ENCODE measurements around the gene EIF3L.
A peak's percentile ranks its signal among the peaks of the same experiment; 100 is the strongest.

Gene EIF3L

DNA sequence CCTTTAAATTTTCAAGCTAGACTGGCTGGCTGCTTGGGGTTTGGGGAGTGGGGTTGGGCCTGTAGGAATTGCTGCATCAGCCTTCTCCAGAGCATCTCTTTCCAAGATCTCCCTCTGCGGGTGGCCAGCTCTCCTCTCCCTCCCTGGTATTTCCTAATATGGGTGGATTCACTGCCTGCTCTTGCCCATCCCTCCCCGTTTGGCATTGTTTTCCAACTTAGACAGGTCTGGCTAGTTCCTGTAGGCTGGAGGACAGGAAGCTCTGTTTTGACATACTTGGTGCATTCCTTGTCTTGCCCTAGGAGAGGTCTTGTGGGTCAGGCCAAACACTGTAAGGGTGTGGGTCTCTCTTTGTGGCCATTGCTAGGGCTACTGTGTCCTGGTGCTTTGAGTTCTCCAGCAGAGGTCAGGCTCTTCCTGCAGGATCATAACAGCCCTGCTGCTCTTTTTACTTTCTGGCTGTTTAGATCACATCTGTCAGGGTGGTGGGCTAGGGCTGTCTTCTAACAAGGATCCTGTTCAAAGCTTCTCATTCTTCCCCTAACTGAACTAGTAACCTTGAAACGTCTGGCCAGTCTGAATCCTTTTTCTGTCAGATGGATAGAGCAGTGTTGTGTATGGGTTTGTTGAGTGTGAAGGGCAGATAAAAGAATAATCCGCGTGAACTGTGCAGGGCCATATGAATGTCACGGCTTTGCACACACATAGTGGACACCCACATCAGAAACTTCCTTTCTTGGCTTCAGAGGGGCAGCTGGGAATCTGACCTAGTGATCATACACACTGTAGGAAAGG is 38.6 kb downstream of the EIF3L start:
- no peaks in the 10 kb centered on the region for H3K27me3 ChIP-seq (ENCODE audit: control insufficient read depth in 1 of 2, insufficient read depth in 2 of 2, low read length in 2 of 2)
- H3K36me3 ChIP-seq (ENCODE audit: control insufficient read depth in 1 of 2, insufficient read depth in 2 of 2, low read length in 2 of 2) = peaks cover 13 to 68% of the 10 kb centered on the region in 2 donors
- no peaks in the 10 kb centered on the region for H3K9me3 ChIP-seq (ENCODE audit: control insufficient read depth in 1 of 2, low read length in 2 of 2)
- H3K9ac ChIP-seq (ENCODE audit: low read depth in 1 of 2, low read length in 2 of 2) = no peak overlapping the region
- peaks cover 3 to 6% of the 10 kb centered on the region in 2 donors for H3K4me1 ChIP-seq (ENCODE audit: control insufficient read depth in 1 of 2, insufficient read depth in 2 of 2, low read length in 2 of 2)
- H3K4me3 ChIP-seq (ENCODE audit: low read depth in 1 of 2, low read length in 2 of 2) = no peak overlapping the region
- no peak overlapping the region for H3K27ac ChIP-seq (ENCODE audit: low read depth, low read length)

DNA sequence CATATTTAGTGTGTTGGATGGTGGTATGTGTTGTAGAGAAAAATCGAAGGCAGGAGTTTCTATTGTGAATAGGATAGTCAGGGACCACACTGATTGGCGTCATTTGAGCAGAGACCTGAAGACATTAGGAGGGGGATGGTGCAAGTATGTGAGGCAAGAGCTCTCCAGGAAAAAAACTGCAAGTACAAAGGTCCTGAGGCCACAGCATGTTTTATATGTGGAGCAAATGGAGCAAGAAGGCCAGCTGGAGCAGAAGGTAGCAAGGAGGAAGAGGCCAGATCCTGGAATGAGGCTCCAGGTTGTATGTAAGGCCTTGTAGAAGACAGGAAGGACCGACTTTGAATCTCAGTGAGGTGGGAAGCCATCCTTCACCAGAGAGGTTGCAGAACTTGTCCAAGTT is 42.7 kb downstream of the EIF3L start:
- H3K36me3 ChIP-seq (ENCODE audit: control insufficient read depth in 1 of 2, insufficient read depth in 2 of 2, low read length in 2 of 2) = peaks cover 13 to 51% of the 10 kb centered on the region in 2 donors
- H3K4me1 ChIP-seq (ENCODE audit: control insufficient read depth in 1 of 2, insufficient read depth in 2 of 2, low read length in 2 of 2) = peaks cover 32 to 37% of the 10 kb centered on the region in 2 donors
- H3K27ac ChIP-seq (ENCODE audit: low read depth, low read length) = no peak overlapping the region
- no peak overlapping the region for H3K9ac ChIP-seq (ENCODE audit: low read depth in 1 of 2, low read length in 2 of 2)
- H3K9me3 ChIP-seq (ENCODE audit: control insufficient read depth in 1 of 2, low read length in 2 of 2) = no peaks in the 10 kb centered on the region
- no peaks in the 10 kb centered on the region for H3K27me3 ChIP-seq (ENCODE audit: control insufficient read depth in 1 of 2, insufficient read depth in 2 of 2, low read length in 2 of 2)
- no peak overlapping the region for H3K4me3 ChIP-seq (ENCODE audit: low read depth in 1 of 2, low read length in 2 of 2)

DNA sequence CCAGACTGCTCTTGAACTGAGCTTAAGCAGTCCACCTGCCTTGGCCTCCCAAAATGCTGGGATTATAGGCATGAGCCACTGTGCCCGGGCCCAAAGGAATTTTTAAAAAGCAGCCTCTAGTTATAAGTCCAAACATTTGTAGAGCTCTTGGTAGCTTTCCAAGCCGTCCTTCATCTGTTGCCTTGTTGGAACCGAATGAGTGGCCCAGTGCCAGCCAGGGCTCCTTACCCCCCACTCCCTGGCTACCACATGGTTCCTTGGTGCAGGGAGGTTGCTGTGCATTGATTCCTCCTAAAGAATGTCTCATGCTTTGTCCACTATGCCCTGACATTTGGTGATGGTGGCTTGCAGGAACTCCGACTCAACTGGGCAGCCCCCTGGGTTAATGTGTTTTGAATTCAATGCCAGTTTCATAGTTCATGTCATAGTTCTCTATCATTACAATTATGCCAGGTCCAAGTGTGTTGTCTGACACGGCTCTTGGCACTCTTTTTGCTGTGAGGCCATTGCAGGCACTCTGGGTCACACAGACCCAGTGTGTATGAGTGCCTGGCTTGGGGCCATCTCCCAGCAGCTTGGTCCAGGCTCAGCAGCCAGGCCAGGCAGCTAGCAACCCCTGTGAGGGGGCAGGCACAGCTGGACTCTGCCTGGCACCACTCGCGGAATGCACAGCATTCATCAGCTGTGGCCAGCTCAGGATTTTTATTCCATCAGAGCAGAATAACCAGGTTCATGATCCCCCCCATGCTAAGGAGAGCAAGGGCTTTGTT is 43.5 kb downstream of the EIF3L start:
- no peak overlapping the region for H3K4me3 ChIP-seq (ENCODE audit: low read depth in 1 of 2, low read length in 2 of 2)
- H3K9ac ChIP-seq (ENCODE audit: low read depth in 1 of 2, low read length in 2 of 2) = no peak overlapping the region
- H3K27me3 ChIP-seq (ENCODE audit: control insufficient read depth in 1 of 2, insufficient read depth in 2 of 2, low read length in 2 of 2) = no peaks in the 10 kb centered on the region
- no peaks in the 10 kb centered on the region for H3K9me3 ChIP-seq (ENCODE audit: control insufficient read depth in 1 of 2, low read length in 2 of 2)
- H3K36me3 ChIP-seq (ENCODE audit: control insufficient read depth in 1 of 2, insufficient read depth in 2 of 2, low read length in 2 of 2) = peaks cover 11 to 43% of the 10 kb centered on the region in 2 donors
- H3K4me1 ChIP-seq (ENCODE audit: control insufficient read depth in 1 of 2, insufficient read depth in 2 of 2, low read length in 2 of 2) = peaks cover 33 to 37% of the 10 kb centered on the region in 2 donors
- H3K27ac ChIP-seq (ENCODE audit: low read depth, low read length) = no peak overlapping the region

DNA sequence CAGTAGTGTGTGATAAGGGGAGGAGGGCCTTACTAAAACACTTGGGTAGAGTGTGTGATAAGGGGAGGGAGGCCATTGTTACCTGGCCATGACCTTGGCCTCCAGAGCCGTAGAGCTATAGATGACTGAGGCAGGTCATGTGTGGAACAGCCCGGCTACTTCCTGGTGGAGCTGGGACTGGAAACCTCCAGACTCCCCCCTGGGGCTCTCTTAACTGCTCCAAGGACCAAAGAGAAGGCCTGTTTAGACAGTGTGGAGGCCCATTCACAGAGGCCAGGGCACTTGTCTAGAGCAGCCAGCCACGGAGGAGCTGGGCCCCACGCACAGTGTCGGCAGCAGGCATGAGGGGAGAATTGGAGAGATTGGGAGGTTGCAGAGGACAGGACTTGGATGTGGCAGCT is 44.4 kb downstream of the EIF3L start:
- Histone ChIP-seq H3K27me3 (ENCODE audit: control insufficient read depth in 1 of 2, insufficient read depth in 2 of 2, low read length in 2 of 2) (no peaks in the 10 kb centered on the region), H3K27ac (ENCODE audit: low read depth, low read length) (no peak overlapping the region), H3K9ac (ENCODE audit: low read depth in 1 of 2, low read length in 2 of 2) (no peak overlapping the region), H3K4me1 (ENCODE audit: control insufficient read depth in 1 of 2, insufficient read depth in 2 of 2, low read length in 2 of 2) (peaks cover 33 to 37% of the 10 kb centered on the region in 2 donors), H3K9me3 (ENCODE audit: control insufficient read depth in 1 of 2, low read length in 2 of 2) (no peaks in the 10 kb centered on the region), H3K36me3 (ENCODE audit: control insufficient read depth in 1 of 2, insufficient read depth in 2 of 2, low read length in 2 of 2) (peaks cover 6 to 35% of the 10 kb centered on the region in 2 donors), H3K4me3 (ENCODE audit: low read depth in 1 of 2, low read length in 2 of 2) (no peak overlapping the region)

DNA sequence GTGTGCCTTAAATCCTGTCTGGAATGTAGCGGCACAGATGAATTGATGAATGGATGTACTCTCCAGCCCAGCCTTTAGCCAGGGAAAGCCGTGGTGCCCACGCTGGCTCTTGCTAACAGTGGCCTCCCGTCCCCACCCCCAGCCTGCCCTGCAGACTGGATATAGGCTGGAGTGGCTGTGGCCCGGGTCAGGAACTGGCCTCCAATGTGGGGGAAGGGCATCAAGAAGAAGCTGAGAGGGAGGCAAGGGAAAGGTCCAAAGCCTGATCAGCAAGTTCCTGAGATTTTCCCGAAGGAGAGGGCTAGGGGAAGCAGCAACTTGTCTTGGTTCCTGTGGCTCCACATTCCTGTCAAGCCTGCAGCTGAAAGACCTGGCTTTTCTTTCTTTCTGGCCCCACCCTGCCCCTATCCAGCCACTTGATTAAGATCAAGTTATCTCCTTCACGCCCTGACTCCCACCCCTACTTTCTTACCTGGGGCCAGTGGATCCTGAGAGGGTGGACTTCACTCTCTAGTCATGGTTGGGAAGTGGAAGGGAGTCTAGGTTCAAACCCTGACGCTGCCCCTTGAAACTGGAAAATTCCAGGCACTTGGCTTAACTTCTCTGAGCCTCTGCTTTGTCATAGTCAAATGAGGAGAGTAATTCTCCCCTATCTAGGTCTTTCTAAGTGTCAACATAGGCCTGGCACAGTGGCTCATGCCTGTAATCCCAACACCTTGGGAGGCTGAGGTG is 45.9 kb downstream of the EIF3L start:
- H3K36me3 ChIP-seq (ENCODE audit: control insufficient read depth in 1 of 2, insufficient read depth in 2 of 2, low read length in 2 of 2) = peaks cover 0 to 20% of the 10 kb centered on the region in 2 donors
- H3K4me1 ChIP-seq (ENCODE audit: control insufficient read depth in 1 of 2, insufficient read depth in 2 of 2, low read length in 2 of 2) = peaks cover 33 to 37% of the 10 kb centered on the region in 2 donors
- no peak overlapping the region for H3K27ac ChIP-seq (ENCODE audit: low read depth, low read length)
- H3K27me3 ChIP-seq (ENCODE audit: control insufficient read depth in 1 of 2, insufficient read depth in 2 of 2, low read length in 2 of 2) = no peaks in the 10 kb centered on the region
- H3K9ac ChIP-seq (ENCODE audit: low read depth in 1 of 2, low read length in 2 of 2) = no peak overlapping the region
- H3K9me3 ChIP-seq (ENCODE audit: control insufficient read depth in 1 of 2, low read length in 2 of 2) = no peaks in the 10 kb centered on the region
- H3K4me3 ChIP-seq (ENCODE audit: low read depth in 1 of 2, low read length in 2 of 2) = no peak overlapping the region

DNA sequence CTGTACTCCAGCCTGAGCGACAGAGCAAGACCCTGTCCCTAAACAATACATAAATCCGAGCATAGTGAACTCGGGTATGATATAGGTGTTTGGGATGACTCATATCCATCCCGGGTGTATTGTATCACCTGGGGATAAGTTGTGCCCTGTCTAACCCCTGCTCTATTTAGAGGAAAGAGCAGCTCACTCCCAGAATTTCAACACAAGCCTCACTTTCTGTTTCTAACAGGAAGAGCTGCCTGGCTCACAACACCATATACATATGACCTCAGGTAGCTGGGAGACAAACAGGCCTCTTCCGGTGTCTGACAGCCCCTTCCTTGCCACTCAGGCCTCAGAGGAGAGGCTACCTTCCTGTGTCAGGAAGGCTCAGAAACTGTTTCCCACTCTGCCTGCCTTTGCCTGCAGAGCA is 47.0 kb downstream of the EIF3L start:
- Histone ChIP-seq H3K4me3 (ENCODE audit: low read depth in 1 of 2, low read length in 2 of 2) (no peak overlapping the region), H3K4me1 (ENCODE audit: control insufficient read depth in 1 of 2, insufficient read depth in 2 of 2, low read length in 2 of 2) (peaks cover 33 to 37% of the 10 kb centered on the region in 2 donors), H3K27me3 (ENCODE audit: control insufficient read depth in 1 of 2, insufficient read depth in 2 of 2, low read length in 2 of 2) (no peaks in the 10 kb centered on the region), H3K9ac (ENCODE audit: low read depth in 1 of 2, low read length in 2 of 2) (peak overlapping the region; percentile 48 to 50), H3K9me3 (ENCODE audit: control insufficient read depth in 1 of 2, low read length in 2 of 2) (no peaks in the 10 kb centered on the region), H3K27ac (ENCODE audit: low read depth, low read length) (peak overlapping the region; percentile 57), H3K36me3 (ENCODE audit: control insufficient read depth in 1 of 2, insufficient read depth in 2 of 2, low read length in 2 of 2) (peaks cover 0 to 12% of the 10 kb centered on the region in 2 donors)

DNA sequence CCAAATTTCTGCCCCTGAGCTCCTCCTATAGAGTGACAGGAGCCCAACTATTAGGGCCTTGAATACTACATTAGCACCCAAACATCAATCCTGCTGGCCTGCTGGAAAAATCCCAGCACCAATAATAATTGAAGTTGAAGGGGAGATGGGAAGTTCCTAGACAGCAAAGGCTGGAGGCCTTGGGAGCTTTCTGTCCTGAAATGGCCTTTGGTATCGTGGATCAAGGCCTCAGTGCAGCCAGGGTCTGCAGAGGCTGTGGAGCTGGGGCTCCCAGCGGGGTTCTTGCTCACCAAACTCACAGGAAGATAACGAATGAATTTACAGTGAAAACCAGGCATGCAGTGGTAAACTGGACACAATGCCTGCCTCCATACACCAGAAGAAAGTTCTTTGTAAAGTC is 47.7 kb downstream of the EIF3L start:
- Histone ChIP-seq H3K27ac (ENCODE audit: low read depth, low read length) (no peak overlapping the region), H3K27me3 (ENCODE audit: control insufficient read depth in 1 of 2, insufficient read depth in 2 of 2, low read length in 2 of 2) (no peaks in the 10 kb centered on the region), H3K36me3 (ENCODE audit: control insufficient read depth in 1 of 2, insufficient read depth in 2 of 2, low read length in 2 of 2) (peaks cover 0 to 5% of the 10 kb centered on the region in 2 donors), H3K9me3 (ENCODE audit: control insufficient read depth in 1 of 2, low read length in 2 of 2) (no peaks in the 10 kb centered on the region), H3K4me3 (ENCODE audit: low read depth in 1 of 2, low read length in 2 of 2) (no peak overlapping the region), H3K4me1 (ENCODE audit: control insufficient read depth in 1 of 2, insufficient read depth in 2 of 2, low read length in 2 of 2) (peaks cover 33 to 37% of the 10 kb centered on the region in 2 donors), H3K9ac (ENCODE audit: low read depth in 1 of 2, low read length in 2 of 2) (peak overlapping the region in 1 of 2 donors; percentile 27)

DNA sequence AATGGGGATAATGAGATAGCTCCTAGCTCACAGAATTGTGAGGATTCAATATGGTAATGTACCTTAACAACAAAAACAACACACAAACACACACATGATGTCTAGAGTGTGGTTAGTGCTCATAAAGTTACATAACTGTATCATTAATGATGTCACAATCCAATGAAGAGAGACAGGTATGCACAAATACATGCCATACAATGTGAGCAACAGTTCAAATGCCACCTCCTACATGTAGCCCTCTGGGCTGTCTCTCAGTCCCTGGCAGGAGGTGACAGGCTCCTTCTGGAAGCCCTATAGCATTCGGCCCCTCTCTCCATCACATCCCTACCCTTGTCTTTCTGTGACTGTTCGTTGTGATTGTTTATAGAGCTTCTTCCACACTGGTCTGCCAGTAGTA is 48.6 kb downstream of the EIF3L start:
- H3K27ac ChIP-seq (ENCODE audit: low read depth, low read length) = no peak overlapping the region
- H3K4me3 ChIP-seq (ENCODE audit: low read depth in 1 of 2, low read length in 2 of 2) = no peak overlapping the region
- peaks cover 30 to 31% of the 10 kb centered on the region in 2 donors for H3K4me1 ChIP-seq (ENCODE audit: control insufficient read depth in 1 of 2, insufficient read depth in 2 of 2, low read length in 2 of 2)
- H3K27me3 ChIP-seq (ENCODE audit: control insufficient read depth in 1 of 2, insufficient read depth in 2 of 2, low read length in 2 of 2) = no peaks in the 10 kb centered on the region
- no peak overlapping the region for H3K9ac ChIP-seq (ENCODE audit: low read depth in 1 of 2, low read length in 2 of 2)
- no peaks in the 10 kb centered on the region for H3K9me3 ChIP-seq (ENCODE audit: control insufficient read depth in 1 of 2, low read length in 2 of 2)
- H3K36me3 ChIP-seq (ENCODE audit: control insufficient read depth in 1 of 2, insufficient read depth in 2 of 2, low read length in 2 of 2) = no peaks in the 10 kb centered on the region

DNA sequence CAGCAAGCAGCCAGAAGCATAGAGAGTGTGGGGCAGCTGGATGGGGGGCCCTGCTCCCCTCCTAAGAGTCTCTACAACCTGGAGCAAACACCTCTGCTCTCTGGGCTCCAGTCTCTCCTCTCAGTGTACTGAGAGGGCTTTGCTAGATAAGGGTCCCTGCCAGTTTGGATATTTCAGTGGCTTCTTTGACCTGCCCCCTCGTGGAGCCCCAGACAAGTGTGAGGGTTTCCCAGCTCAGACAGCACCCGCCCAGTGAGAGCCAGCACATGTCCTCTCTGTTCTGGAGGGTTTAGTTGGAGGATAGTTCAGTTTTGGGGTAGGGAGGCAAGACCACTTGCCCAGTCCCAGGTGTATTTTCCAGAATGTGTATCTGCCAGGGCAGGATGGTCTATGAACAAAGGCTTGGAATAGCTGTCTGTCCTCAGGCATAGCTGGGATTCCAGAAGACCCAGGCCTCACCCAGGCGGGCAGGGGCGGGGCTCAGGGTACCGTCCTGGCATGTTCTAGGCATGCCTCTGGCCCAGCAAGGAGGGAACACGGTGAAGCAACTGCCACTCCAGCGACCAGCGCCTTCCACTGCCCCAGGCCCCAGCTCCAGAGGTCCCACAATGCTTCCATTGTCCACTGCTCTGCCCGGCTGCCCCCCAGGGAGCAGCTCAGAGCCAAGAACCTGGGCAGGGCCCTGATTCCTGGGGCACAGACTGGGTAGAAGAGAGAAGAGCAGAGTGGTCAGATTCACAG is 49.4 kb downstream of the EIF3L start:
- Histone ChIP-seq H3K4me3 (ENCODE audit: low read depth in 1 of 2, low read length in 2 of 2) (no peak overlapping the region), H3K27ac (ENCODE audit: low read depth, low read length) (no peak overlapping the region), H3K9me3 (ENCODE audit: control insufficient read depth in 1 of 2, low read length in 2 of 2) (no peaks in the 10 kb centered on the region), H3K27me3 (ENCODE audit: control insufficient read depth in 1 of 2, insufficient read depth in 2 of 2, low read length in 2 of 2) (no peaks in the 10 kb centered on the region), H3K36me3 (ENCODE audit: control insufficient read depth in 1 of 2, insufficient read depth in 2 of 2, low read length in 2 of 2) (no peaks in the 10 kb centered on the region), H3K9ac (ENCODE audit: low read depth in 1 of 2, low read length in 2 of 2) (no peak overlapping the region), H3K4me1 (ENCODE audit: control insufficient read depth in 1 of 2, insufficient read depth in 2 of 2, low read length in 2 of 2) (peaks cover 22 to 23% of the 10 kb centered on the region in 2 donors)
